ENCODE data around the gene KRT28.

GRCh38 chr17:40779181-40779909 is 20.4 kb downstream of the KRT28 start:
- TF ChIP-seq CTCF (IDR thresholded peaks at IDR 0.05) = no peak
- TF ChIP-seq POLR2A (IDR thresholded peaks at IDR 0.05) = no peak

Measured in heart left ventricle (tissue), 13 donors.